Non-pigmented ciliary epithelial cell (primary cell): Measurements from ENCODE around the gene LAMA2.

Source experiments
- DNase-seq: peaks from one replicate; pipeline ENCODE4 v3.0.0-alpha.2; 2010; ENCODE audit warnings: low read depth

LAMA2 gene

DNA sequence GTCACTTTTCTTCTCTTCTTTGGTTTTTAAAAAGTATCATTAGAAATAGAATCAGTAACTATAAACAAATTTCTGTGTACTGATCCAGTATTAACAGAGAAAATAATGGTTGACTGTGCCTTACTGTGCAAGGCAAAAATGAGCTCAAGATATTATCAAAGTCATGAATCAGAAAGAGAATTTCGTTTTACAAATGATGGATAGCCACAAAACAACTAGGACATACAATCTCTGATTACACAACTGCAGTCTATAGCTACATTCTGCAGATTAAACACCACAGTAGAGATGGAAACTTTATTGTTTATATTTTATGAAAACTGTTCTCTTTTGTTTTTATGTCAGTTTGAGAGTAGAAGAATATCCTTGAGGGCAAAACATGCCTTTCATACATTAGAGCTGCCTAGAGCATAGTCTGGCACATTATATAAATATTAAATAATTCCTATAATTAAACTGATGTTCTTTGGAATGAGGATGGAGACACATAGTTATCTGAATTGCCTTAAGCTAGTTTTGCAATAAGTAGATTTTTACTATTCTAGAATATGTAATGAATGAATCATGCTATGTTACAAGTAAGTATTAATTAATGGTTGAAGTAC is 333.1 kb downstream of the LAMA2 start:
- DNase-seq = no peak

DNA sequence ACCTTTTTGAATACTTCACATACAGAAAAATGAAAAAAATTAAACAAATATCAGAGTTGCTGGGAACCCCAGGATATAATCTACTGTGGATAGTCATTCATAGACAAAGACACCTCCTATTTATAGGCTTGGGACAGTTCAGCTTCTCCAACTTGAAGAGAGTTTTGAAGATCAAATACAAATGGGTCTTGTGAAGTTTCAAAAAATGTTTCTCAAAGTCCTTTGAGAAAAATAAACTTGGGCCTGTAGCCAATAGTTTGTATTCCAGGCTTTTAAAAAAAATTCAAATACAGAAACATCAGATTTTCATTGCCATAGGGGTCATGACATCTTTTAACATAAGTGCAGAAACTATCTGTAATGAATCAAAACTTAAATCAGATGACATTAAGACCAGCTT is 334.8 kb downstream of the LAMA2 start:
- DNase-seq = no peak

DNA sequence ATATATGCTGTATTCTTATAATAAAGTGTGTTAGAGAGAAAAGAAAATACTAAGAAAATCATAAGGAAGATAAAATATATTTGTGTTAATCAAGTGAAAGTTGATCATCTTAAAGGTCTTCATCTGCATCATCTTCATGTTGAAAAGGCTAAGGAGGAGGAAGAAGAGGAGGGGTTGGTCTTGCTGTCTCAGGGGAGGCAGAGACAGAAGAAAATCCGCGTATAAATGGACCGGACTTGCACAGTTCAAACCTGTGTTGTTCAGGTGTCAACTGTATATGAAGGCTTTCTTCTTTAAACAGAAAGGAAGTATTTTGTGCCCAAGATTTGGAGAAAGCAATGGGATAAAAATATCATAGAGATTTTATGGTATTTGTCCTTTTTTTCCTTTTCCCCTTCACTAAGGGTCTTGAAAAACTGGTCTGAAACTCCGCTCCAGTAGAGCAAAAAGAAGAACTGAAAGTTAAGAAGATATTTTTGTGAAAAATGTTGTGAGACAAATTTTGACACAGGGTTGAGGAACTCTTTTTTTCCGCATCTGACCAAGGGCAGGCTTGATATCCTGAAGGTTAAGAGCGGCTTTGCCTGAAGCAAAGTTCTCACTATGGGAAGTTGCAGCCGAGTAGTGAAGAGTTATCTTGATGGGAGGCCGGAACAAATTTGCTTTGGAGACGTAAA is 350.7 kb downstream of the LAMA2 start:
- DNase-seq = no peak

DNA sequence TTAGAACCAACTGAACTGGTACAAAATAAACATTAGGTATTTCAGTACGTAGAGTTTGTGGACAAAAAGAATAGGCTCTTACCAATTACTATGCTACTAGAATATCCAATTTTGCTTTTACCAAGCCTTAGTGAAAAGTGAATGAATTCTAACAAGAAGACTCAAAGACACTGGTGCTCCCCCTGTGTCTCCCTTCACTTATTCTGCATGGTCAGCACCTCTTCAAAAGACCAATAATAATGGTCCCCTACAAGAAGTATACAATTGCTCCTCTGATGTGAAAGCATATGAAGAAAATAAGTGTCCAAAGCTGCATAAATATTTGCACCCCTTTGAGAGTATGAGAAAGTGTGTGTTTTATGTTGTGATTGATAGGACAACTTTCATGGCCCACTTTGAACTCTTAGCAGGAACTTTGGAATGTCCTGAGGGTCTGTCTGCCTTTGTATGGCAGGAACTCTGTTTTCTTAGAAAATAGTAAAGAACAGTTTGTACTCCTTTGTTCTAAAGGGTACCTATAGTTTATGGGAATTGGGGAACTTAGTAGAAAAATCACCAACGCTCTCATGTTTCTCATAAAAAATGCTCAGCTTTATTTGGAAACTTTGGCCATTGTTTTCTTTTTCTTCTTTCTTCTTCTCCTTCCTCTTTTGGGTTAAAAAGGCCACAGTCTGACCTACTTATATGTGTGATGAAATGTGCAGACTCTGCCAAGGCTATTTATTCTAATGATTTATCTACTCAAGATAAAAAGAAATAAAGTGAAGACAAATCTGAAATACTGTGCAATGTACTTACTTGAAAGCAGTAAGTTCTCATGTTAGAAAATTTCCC is 352.4 kb downstream of the LAMA2 start:
- no peak for DNase-seq

DNA sequence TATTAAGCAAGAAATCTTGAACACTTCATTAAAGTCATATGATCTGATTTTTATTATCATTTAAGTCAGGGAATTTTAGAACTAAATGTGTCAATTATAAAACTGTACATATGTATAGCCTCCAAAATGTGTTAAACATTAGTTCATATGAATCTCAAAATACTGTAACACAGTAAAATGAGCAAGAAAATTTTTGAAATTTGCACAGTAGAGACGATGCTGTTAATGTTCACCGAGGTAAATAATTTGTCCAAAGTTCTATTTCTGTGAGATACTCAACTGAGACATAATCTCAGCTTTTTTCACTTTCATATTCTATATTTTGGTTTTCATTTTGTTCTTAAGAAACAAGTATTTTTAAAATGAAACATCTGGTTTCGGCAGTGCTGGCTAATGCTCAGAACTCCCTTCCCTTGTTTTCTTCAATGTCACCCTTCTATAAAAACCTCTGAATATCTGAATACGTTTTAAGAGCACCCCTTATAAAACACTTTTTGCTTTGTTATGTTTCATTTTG is 353.1 kb downstream of the LAMA2 start:
- no peak for DNase-seq

DNA sequence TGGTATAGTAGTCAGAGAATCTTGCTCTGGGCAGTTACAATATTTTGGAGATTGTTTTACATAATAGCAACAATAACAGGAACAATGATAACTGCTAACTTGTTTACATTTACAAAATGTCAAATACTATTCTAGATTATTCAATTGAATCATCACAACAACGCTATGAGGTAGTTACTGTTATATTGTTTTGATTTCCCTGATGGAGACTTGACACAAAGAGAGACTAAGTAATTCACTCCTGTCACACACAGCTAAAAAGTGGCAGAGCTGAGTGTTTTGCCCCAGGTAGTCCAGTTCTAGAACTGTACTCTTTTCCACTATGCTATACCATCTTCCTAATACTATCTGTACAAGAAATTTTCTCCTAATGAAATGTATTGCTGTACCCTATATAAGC is 356.1 kb downstream of the LAMA2 start:
- DNase-seq = no peak

DNA sequence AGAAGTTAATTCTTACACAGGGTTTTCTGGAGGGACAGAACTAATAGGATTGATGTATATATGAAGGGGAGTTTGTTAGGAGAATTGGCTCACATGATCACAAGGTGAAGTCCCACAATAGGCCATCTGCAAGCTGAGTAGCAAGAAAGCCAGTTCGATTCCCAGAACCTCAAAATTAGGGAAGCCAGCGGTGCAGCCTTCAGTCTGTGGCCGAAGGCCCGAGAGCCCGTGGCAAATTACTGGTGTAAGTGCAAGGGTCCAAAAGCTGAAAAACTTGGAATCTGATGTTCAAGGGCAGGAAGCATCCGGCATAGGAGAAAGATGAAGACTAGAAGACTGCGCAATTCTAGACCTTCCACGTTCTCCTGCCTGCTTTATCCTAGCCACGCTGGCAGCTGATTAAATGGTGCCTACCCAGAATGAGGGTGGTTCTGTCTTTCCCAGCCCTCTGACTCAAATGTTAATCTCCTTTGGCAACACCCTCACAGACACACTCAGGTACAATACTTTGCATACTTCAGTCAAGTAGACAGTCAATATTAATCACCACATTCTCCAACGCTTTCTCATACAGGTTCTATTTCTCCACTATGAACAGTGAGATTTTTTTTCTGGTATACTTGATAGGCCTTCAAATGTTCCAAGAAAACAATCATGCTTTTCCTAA is 357.0 kb downstream of the LAMA2 start:
- no peak for DNase-seq

DNA sequence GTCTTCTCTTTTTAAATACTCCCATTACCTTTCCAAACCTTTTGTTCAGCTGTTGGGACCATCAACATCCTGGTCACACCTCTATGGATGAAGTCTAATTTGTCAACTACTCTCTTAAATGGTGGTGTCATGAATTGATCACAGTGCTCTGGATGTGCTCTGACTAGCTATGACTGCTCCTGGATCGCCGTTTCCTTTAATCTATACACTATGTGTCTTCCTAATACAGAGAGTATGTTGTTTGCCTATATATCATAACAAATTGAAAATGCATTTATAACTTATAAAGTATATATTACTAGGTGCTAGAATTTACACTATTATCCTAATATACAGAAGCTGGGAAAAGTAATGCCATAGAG is 357.5 kb downstream of the LAMA2 start:
- DNase-seq = no peak

DNA sequence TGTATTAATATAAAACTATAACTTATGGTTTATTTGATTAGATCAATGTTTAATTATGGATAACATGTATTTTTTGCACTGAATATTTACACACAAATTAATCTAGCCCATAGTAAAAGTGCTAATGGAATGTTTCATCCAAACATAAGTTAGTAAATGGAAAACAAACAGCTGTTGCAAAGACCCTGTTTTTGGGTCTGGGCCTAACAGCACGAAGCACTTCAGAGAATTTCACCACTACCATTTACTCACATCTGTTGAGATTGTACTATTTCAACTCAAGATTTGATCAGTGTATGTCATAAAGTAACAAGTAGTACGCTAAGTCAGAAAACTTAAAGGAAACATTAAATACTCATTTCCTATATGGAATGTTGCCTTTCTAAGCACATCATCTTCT is 359.6 kb downstream of the LAMA2 start:
- no peak for DNase-seq

DNA sequence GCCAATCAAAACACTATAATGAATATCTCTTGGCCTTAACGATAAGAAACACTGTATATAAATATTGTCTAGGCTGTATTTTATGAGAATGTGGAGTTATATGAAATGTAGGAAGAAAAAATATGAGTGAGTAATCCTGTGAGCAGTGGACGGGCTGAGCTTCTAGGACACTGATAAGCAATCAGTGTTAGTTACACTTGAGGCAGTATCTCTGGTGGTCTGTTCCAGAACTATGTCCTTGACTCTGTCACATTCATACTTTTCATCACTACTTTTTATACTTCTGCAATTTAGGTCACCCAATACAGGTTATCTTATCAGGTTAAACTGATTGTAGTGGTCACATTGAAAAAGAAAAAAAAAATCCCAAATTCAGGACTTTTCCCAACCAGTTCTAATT is 360.4 kb downstream of the LAMA2 start:
- no peak for DNase-seq

DNA sequence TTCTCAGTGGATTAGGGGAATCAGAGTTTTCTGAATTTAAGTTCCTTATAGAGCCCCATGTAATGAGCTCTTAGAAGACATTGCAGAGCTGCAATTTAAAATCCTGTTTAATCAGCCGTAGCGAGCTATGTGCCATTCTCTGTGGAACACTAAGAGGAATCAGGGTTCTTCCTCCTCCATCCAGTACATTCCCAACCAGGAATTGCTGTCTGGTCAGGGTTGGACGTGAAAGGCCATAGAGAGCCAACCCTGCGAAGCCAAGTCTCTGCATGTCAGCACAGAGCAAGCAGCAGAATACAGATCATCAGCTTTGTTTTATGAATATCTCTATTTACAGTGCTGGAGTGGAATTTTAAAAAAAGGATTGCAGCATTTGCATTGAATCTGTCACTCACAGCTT is 366.0 kb downstream of the LAMA2 start:
- DNase-seq = no peak

DNA sequence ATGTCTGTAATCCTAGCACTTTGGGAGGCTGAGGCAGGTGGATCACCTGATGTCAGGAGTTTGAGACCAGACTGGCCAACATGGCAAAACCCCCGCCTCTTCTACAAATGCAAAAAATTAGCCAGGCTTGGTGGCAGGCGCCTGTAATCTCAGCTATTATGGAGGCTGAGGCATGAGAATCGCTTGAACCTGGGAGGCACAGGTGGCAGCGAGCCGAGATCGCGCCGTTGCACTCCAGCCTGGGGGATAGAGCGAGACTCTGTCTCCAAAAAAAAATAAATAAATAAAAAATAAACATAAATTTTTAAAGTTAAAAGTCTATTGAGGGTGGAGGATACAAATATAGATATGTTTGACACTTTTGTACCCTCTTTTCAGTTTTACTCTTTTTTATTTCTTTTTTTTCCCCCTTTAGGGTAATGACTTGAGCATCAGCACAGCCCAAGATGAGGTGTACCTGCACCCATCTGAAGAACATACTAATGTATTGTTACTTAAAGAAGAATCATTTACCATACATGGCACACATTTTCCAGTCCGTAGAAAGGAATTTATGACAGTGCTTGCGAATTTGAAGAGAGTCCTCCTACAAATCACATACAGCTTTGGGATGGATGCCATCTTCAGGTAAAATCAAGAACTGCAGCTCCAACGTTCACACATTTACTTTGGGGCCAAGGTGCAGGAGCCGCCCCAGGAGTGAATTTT is 368.9 kb downstream of the LAMA2 start:
- DNase-seq = peak; percentile 45

DNA sequence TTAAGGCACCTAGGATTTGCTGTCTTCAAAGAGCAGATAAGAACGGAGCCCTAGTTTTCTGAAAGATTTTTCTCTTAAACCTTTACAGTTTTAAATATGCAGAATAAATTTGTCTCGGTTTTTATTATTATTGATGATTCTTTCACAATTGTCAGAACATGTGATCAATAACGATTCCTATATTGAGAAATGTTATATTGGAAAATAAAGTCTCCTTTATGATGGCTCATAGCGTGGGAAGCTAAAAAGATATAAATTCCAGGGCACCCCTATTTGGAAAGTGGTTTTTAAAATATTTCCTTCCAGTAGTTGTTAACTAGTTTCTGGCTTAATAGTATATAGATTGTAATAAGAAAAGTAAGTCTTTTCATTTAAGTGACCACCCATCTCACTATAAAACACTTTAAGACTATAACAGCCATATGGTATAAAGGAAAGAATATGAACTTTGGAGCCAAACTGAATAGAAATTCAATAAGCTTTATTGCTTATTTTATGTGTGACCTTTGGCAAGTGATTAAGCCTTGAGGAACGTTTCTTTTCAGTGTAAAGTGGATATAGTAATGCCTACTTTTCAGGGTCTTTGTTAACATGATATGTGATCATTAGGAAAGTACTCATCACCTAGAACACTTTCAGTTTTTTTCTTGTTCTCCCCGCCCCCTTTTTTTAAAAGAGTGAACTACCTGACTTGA is 369.6 kb downstream of the LAMA2 start:
- DNase-seq = no peak

DNA sequence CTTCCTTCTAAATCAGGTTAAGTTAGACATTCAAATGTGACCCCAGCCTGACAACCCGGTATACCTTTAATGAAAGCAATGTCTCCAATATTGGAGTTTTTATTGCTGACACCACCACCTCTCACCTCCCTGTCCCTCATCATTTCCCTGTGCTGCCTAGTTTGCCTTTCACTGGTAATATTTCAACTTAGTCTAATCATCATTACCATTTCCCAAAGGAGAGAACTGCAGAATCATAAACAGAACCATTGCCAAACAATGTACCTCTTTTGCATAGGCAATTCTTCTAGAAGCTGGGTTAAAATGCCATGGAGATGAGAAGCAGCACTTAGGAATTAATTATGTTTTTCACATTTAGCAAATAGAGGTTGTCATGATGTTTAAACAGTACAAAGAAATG is 370.3 kb downstream of the LAMA2 start:
- DNase-seq = no peak

DNA sequence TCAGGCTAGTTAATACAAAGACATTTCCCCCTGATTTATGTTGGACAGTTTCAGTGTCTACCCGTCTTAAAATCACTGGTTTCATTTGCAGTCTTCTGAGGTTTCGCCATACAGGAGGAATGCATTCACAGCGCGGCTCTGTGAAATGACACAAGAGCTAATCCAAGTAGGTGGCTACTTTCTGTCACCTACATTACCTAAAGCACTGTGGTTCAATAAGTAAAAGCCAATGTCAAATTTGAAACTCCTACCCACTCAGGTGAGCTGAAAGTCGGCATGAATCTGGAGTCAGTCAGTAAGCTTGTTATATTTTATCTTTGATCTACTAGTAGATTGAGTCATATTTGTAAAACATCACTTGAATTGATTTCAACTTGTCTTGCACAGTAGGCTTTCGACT is 370.8 kb downstream of the LAMA2 start:
- DNase-seq = no peak

DNA sequence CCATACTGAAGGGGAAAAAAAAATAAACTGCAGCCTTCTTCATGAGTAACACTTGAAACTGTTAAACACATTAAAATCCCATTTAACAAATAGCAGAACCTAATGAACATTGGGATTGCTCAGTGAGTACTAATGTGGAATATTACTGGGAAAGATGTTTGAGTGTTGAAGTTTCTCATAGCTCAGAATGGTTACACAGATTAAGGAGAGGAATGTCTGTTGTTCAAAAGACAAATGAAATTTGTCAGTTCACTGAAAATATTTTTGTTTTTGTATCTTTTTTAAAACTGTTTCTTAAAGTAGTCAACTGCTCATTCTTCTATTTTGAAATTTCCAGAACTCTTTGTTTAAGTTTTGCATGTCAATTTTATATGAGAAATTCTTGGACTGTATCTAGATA is 374.3 kb downstream of the LAMA2 start:
- DNase-seq = no peak

DNA sequence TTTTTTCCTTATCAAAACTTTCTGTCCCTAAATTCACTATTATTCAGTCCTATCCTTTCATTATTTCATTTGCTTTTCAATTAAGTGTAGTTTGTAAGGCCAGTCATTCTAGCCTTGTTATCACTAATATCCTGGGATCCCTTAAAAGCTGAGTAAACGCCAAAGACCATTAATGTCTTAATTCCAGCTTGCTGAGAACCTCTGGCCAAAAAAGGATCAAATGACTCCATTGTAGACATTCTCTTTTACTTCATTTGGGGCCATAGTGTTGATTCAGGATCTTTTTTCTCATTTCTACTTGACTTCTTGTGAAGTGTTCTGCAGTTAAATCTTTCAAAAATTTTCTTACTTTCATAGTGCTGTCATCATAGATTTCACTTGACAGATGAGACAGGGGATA is 379.7 kb downstream of the LAMA2 start:
- no peak for DNase-seq

DNA sequence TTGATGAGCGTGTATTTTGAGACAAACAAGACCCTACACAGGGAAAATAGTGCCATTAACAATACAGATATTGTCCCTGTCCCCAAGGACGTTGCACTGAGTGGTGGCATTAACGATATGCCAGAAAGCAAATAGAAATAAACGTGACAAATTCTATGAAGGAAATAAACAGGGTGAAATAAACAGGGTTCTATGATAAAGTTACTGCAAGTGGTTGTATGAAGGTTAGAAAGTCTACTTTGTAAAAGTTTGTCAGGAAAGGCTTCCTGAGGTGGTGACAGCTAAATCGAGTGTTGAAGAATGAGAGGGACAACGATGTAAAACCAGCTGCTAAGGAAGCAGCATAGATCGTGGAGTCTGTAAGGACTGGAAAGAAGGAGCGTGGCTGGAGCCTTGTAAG is 380.2 kb downstream of the LAMA2 start:
- no peak for DNase-seq

DNA sequence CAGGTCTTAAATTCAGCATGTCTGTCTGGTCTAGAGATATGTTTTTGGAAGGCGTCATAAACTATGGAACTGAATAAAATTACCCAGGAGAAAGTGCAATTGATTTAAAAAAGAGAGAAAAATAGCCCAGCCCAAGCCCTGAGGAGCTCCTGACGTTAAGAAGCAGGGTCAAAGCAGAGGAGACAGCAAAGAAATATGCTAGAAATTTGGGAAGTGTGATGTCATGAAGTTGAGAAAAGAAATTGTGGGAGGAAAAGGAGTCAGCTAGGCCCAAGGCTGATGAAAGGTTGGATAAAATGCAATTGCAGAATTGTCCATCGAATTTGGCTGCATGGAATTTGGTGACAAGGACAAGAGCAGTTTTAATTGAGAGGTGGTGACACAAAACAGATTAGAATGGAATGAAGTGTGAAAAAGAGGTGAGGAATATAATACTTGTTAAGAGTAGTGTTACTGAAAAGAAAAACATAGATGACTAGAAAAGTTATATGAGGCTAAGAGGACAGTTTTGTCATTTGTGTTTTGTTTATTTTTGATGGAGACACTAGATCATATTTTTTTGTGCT is 381.6 kb downstream of the LAMA2 start:
- DNase-seq = no peak

DNA sequence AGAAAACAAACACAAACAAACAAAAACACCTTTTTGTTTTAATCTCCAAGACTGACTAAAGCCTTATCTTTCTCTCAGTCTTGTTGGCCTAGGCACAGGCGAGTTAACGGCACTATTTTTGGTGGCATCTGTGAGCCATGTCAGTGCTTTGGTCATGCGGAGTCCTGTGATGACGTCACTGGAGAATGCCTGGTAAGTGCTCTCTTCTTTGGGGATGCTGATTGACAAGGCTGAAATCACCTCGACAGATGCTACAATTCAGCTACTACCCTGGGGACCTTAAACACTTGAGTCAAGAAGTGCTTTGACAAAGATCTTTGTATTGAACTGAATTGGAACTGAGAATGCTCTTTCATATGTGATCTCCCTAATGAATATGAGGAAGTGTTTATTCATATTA is 384.1 kb downstream of the LAMA2 start:
- no peak for DNase-seq

DNA sequence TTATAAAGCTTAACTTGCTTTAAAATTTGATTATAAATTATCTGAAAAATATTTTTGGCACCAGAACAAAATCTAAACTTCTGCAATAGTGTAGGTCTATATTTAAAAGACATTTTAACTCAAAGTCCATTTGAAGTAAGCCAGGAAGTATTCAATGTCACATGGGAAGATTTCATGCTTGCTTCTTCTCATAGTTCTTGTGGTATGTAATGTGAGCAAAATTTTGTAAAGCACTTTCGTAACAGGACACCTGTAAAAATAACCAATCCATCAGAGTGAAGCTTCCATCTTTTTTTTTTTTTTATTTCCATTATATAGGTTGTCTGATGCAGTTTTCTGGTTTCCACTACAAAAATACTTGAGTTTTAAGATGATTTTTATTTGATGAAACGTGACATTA is 386.1 kb downstream of the LAMA2 start:
- DNase-seq = no peak
